ENCODE results near the gene ZBTB16.

- TF ChIP-seq POLR2AphosphoS5 (IDR thresholded peaks at IDR 0.05; ENCODE audit: low read depth), result no peak
- TF ChIP-seq CTCF (IDR thresholded peaks at IDR 0.05; ENCODE audit: insufficient read depth, low read length), result no peak
- no peak for TF ChIP-seq REST (IDR thresholded peaks at IDR 0.05; ENCODE audit: insufficient replicate concordance, low read depth)
- no peak for TF ChIP-seq SPI1 (IDR thresholded peaks at IDR 0.05; ENCODE audit: borderline replicate concordance, low read depth)
- TF ChIP-seq GABPA (IDR thresholded peaks at IDR 0.05; ENCODE audit: low read depth), result no peak
Measured at GRCh38 chr11:114181752-114182151, 122.2 kb downstream of the ZBTB16 start.

All from HL-60 (cell line).